Duodenal mucosa (tissue), 2 donors: Measurements from ENCODE around the gene RBMS2.

Experiments used
- H3K27ac ChIP-seq: one replicate; pipeline ENCODE4 v1.7.0; 2013; ENCODE audit warnings: low read depth, low read length
- H3K27me3 ChIP-seq, 2 donors: one replicate each; pipeline ENCODE4 v1.7.0; 2013; ENCODE audit warnings: low read length in 2 of 2, control low read depth in 1 of 2; ENCODE audit not compliant: insufficient read depth in 2 of 2, control insufficient read depth in 1 of 2
- H3K36me3 ChIP-seq, 2 donors: one replicate each; pipeline ENCODE4 v1.7.0; 2013; ENCODE audit warnings: low read length in 2 of 2, control low read depth in 1 of 2; ENCODE audit not compliant: insufficient read depth in 2 of 2, control insufficient read depth in 1 of 2
- H3K4me1 ChIP-seq, 2 donors: one replicate each; pipeline ENCODE4 v1.7.0; 2013; ENCODE audit warnings: low read length in 2 of 2, control low read depth in 1 of 2; ENCODE audit not compliant: insufficient read depth in 2 of 2, control insufficient read depth in 1 of 2
- H3K4me3 ChIP-seq, 2 donors: one replicate each; pipeline ENCODE4 v1.7.0; 2013; ENCODE audit warnings: low read length in 2 of 2, low read depth in 1 of 2
- H3K9ac ChIP-seq, 2 donors: one replicate each; pipeline ENCODE4 v1.7.0; 2013; ENCODE audit warnings: low read length in 2 of 2, low read depth in 1 of 2
- H3K9me3 ChIP-seq, 2 donors: one replicate each; pipeline ENCODE4 v1.7.0; 2013; ENCODE audit warnings: low read length in 2 of 2, control low read depth in 1 of 2; ENCODE audit not compliant: control insufficient read depth in 1 of 2

RBMS2 gene

GRCh38 chr12:56634837-56635791 lies 113.5 kb downstream of the RBMS2 start:
- Histone ChIP-seq H3K36me3 (peaks cover 23 to 26% of the 10 kb centered on the region in 2 donors), H3K9ac (peak overlapping the region; percentile 94 to 100), H3K9me3 (no peaks in the 10 kb centered on the region), H3K27me3 (no peaks in the 10 kb centered on the region), H3K4me1 (peaks cover 41 to 50% of the 10 kb centered on the region in 2 donors), H3K27ac (peak overlapping the region; percentile 98), H3K4me3 (peak overlapping the region; percentile 81 to 88)

- peak overlapping the region; percentile 94 to 100 for H3K9ac ChIP-seq
- H3K36me3 ChIP-seq, result peaks cover 23 to 35% of the 10 kb centered on the region in 2 donors
- peak overlapping the region; percentile 81 to 88 for H3K4me3 ChIP-seq
- H3K9me3 ChIP-seq, result no peaks in the 10 kb centered on the region
- H3K27ac ChIP-seq, result peak overlapping the region; percentile 98
- H3K4me1 ChIP-seq, result peaks cover 33 to 41% of the 10 kb centered on the region in 2 donors
- H3K27me3 ChIP-seq, result no peaks in the 10 kb centered on the region
Measured at GRCh38 chr12:56635806-56636674, 114.4 kb downstream of the RBMS2 start.

- H3K9me3 ChIP-seq, result no peaks in the 10 kb centered on the region
- peaks cover 23 to 43% of the 10 kb centered on the region in 2 donors for H3K36me3 ChIP-seq
- H3K27me3 ChIP-seq, result no peaks in the 10 kb centered on the region
- H3K27ac ChIP-seq, result peak overlapping the region; percentile 98
- peak overlapping the region; percentile 88 to 94 for H3K9ac ChIP-seq
- peaks cover 28 to 33% of the 10 kb centered on the region in 2 donors for H3K4me1 ChIP-seq
- peak overlapping the region; percentile 81 to 88 for H3K4me3 ChIP-seq
Measured at GRCh38 chr12:56636675-56637540, 115.3 kb downstream of the RBMS2 start.

GRCh38 chr12:56637621-56638020 lies 116.0 kb downstream of the RBMS2 start:
- Histone ChIP-seq H3K9me3 (no peaks in the 10 kb centered on the region), H3K36me3 (peaks cover 29 to 50% of the 10 kb centered on the region in 2 donors), H3K4me3 (no peak overlapping the region), H3K9ac (peak overlapping the region in 1 of 2 donors; percentile 20), H3K4me1 (peaks cover 21 to 31% of the 10 kb centered on the region in 2 donors), H3K27me3 (no peaks in the 10 kb centered on the region), H3K27ac (no peak overlapping the region)

GRCh38 chr12:56641219-56641618 lies 119.6 kb downstream of the RBMS2 start:
- peaks cover 48 to 68% of the 10 kb centered on the region in 2 donors for H3K36me3 ChIP-seq
- no peak overlapping the region for H3K9ac ChIP-seq
- H3K4me3 ChIP-seq, result no peak overlapping the region
- H3K4me1 ChIP-seq, result peaks cover 24 to 25% of the 10 kb centered on the region in 2 donors
- no peaks in the 10 kb centered on the region for H3K27me3 ChIP-seq
- H3K27ac ChIP-seq, result no peak overlapping the region
- no peaks in the 10 kb centered on the region for H3K9me3 ChIP-seq

- Histone ChIP-seq H3K4me1 (peaks cover 17 to 29% of the 10 kb centered on the region in 2 donors), H3K4me3 (peak overlapping the region; percentile 90 to 99), H3K27me3 (no peaks in the 10 kb centered on the region), H3K9me3 (no peaks in the 10 kb centered on the region), H3K36me3 (peaks cover 28 to 46% of the 10 kb centered on the region in 2 donors), H3K9ac (peak overlapping the region; percentile 95 to 100), H3K27ac (no peak overlapping the region)
Measured at GRCh38 chr12:56644654-56645053, 123.0 kb downstream of the RBMS2 start.

GRCh38 chr12:56645201-56645716 lies 123.6 kb downstream of the RBMS2 start:
- H3K27ac ChIP-seq, result peak overlapping the region; percentile 87
- peak overlapping the region; percentile 90 to 99 for H3K4me3 ChIP-seq
- no peaks in the 10 kb centered on the region for H3K9me3 ChIP-seq
- peaks cover 25 to 41% of the 10 kb centered on the region in 2 donors for H3K36me3 ChIP-seq
- no peaks in the 10 kb centered on the region for H3K27me3 ChIP-seq
- peaks cover 17 to 29% of the 10 kb centered on the region in 2 donors for H3K4me1 ChIP-seq
- peak overlapping the region; percentile 95 to 100 for H3K9ac ChIP-seq
